Ishikawa (cell line): ENCODE data around the gene ALOX12B.

Source experiments
- CEBPB ChIP-seq: IDR thresholded peaks from 2 replicates; pipeline ENCODE4 v1.6.1; 2012
- CREB1 ChIP-seq: IDR thresholded peaks from 2 replicates; pipeline ENCODE4 v1.6.1; 2012; ENCODE audit warnings: low read depth
- EGR1 ChIP-seq: IDR thresholded peaks from 2 replicates; pipeline ENCODE4 v1.6.1; 2012
- EP300 ChIP-seq: IDR thresholded peaks from 2 replicates; pipeline ENCODE4 v1.6.1; 2012; ENCODE audit warnings: borderline replicate concordance
- FOXM1 ChIP-seq: IDR thresholded peaks from 2 replicates; pipeline ENCODE4 v1.6.1; 2012; ENCODE audit warnings: low read depth, borderline replicate concordance
- MAX ChIP-seq: IDR thresholded peaks from 2 replicates; pipeline ENCODE4 v1.6.1; 2012
- NFIC ChIP-seq: IDR thresholded peaks from 2 replicates; pipeline ENCODE4 v1.6.1; 2012
- RAD21 ChIP-seq: IDR thresholded peaks from 2 replicates; pipeline ENCODE4 v1.6.1; 2012; ENCODE audit warnings: low read depth
- REST ChIP-seq: IDR thresholded peaks from 2 replicates; pipeline ENCODE4 v1.6.1; 2012; ENCODE audit warnings: low read depth, mild to moderate bottlenecking
- TAF1 ChIP-seq: IDR thresholded peaks from 2 replicates; pipeline ENCODE4 v1.6.1; 2012; ENCODE audit warnings: low read depth, mild to moderate bottlenecking
- TCF12 ChIP-seq: IDR thresholded peaks from 2 replicates; pipeline ENCODE4 v1.6.1; 2012; ENCODE audit warnings: low read depth
- TEAD4 ChIP-seq: IDR thresholded peaks from 2 replicates; pipeline ENCODE4 v1.6.1; 2012
- YY1 ChIP-seq: IDR thresholded peaks from 2 replicates; pipeline ENCODE4 v1.6.1; 2012; ENCODE audit warnings: low read depth
- ZBTB7A ChIP-seq: IDR thresholded peaks from 2 replicates; pipeline ENCODE4 v1.6.1; 2012; ENCODE audit warnings: low read depth
- TF ChIP-seq, protein P1 (sequence below): IDR thresholded peaks from 2 replicates; pipeline ENCODE4 v1.6.1; 2012

The ALOX12B gene

GRCh38 chr17:8131844-8132441 is 44.4 kb upstream of the ALOX12B start:
- TF ChIP-seq EP300 = no peak
- TF ChIP-seq EGR1 = no peak
- no peak for TF ChIP-seq ZBTB7A
- TF ChIP-seq FOXM1 = no peak
- TF ChIP-seq, protein P1, sequence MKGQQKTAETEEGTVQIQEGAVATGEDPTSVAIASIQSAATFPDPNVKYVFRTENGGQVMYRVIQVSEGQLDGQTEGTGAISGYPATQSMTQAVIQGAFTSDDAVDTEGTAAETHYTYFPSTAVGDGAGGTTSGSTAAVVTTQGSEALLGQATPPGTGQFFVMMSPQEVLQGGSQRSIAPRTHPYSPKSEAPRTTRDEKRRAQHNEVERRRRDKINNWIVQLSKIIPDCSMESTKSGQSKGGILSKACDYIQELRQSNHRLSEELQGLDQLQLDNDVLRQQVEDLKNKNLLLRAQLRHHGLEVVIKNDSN = no peak
- TF ChIP-seq TEAD4 = no peak
- TF ChIP-seq CREB1 = no peak
- no peak for TF ChIP-seq YY1
- no peak for TF ChIP-seq TAF1
- no peak for TF ChIP-seq TCF12

DNA sequence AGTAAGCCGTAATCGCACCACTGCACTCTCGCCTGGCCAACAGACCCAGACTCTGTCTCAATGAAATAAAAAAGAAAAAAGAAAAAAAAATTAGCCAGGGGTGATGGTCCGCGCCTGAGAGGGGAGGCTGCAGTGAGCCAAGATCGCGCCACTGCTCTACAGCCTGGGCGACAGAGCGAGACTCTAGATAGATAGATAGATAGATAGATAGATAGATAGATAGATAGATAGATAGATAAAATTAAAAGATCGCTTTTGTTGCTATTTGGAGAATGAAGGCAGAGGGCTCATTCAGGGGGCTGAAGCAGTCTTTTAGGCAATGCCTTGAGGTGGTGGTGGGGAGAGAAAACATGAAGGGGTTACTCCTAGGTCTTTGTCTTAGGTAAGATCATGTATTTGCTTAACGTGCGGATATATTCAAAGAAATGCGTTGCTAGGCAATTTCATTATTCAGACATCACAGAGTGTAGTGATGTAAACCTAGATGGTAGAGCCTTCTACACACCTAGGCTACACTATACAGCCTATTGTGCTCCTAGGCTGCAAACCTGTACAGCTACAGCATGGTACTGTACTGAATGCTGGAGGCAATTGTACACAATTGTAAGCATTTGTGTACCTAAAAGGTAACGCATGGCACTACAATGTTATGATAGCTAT is 40.7 kb upstream of the ALOX12B start:
- no peak for TF ChIP-seq FOXM1
- no peak for TF ChIP-seq EGR1
- no peak for TF ChIP-seq TCF12
- no peak for TF ChIP-seq CEBPB
- TF ChIP-seq ZBTB7A = no peak
- TF ChIP-seq TEAD4 = no peak
- no peak for TF ChIP-seq TAF1
- no peak for TF ChIP-seq MAX
- no peak for TF ChIP-seq NFIC
- no peak for TF ChIP-seq REST
- TF ChIP-seq RAD21 = no peak

DNA sequence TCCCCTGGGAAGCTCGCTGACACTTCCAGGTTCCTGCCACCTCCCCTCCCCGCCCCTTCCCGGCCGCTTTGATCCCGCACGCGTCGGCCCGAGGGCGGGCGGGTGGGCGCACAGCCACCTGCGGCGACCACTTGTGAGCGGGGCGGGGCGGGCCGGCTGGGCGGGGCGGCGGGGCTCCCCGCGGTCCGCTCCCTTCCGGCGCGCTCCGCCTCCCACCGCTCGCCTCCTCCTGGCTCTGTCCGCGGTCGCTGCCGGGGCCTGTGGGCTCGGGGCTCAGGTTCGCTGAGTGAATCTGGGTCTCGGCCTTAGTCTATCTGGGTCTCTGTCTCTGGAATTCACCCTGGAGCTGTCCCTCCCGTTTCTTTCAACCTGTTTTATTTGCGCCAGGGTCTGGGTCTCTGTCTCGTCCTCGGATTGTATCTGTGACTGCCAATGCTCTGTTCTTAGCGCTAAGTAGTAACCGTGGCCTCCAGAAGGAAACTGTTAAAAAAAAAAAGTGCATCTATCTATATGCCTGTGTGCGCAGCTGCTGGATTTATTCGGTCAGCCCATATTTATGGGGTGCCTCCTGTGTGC is 39.1 kb upstream of the ALOX12B start:
- no peak for TF ChIP-seq EP300

GRCh38 chr17:8125947-8126490 is 38.5 kb upstream of the ALOX12B start:
- TF ChIP-seq TAF1 = 0 out of 2 replicates have a peak, but pooled peaks have one; percentile 13
- TF ChIP-seq ZBTB7A = no peak

DNA sequence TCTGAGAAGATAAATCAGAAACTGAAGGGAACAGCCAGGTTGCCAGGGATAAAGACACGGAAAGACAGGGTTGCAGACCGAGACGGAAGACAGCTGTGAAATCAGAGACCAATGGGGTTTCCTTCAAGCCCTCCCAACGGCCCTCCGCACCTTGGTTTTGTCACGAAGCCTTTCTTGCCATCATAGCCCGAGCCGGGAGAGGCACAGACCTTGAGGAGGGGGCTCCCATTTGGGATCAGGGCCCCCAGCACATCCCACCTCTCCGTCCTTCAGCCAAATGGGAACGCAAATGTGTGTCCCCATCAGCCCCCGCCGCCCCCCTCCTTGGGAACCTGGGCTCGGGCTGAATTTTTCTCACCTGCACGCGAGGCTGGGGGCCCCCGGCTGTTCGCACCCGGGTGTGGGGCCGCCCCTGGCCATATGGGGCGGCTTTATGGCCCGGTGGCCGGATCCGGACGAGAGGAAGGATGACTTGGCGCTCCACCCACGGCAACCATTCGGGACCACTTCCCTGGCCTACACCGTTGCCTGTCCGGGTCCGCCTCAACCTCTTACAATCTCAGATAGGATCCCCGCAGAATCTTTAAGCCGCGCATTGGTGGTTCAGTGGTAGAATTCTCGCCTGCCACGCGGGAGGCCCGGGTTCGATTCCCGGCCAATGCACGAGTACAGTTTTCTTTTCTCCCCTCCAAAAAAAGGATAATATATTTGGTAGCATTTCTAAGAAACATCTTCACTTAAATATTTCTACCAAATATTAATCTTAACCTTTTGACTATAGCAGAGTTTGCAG is 37.8 kb upstream of the ALOX12B start:
- TF ChIP-seq RAD21 = no peak
- TF ChIP-seq ZBTB7A = no peak
- 0 out of 2 replicates have a peak, but pooled peaks have one; percentile 32 for TF ChIP-seq TCF12
- no peak for TF ChIP-seq TAF1
- 0 out of 2 replicates have a peak, but pooled peaks have one; percentile 30 for TF ChIP-seq CEBPB
- no peak for TF ChIP-seq MAX
- TF ChIP-seq, protein P1 = no peak
- TF ChIP-seq EGR1 = no peak
- no peak for TF ChIP-seq FOXM1
- TF ChIP-seq REST = no peak
- TF ChIP-seq YY1 = 0 out of 2 replicates have a peak, but pooled peaks have one; percentile 47
- TF ChIP-seq CREB1 = no peak
- TF ChIP-seq NFIC = no peak
- TF ChIP-seq EP300 = no peak
- TF ChIP-seq TEAD4 = peak; percentile 93
